Measurements from ENCODE around the gene DDIT4L.
"Not testable (repeated sequence)": the region's sequence is repeated elsewhere in the genome, so short reads cannot be mapped to it uniquely, and the experiment has no call there.

DDIT4L gene, protein sequence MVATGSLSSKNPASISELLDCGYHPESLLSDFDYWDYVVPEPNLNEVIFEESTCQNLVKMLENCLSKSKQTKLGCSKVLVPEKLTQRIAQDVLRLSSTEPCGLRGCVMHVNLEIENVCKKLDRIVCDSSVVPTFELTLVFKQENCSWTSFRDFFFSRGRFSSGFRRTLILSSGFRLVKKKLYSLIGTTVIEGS

DNA sequence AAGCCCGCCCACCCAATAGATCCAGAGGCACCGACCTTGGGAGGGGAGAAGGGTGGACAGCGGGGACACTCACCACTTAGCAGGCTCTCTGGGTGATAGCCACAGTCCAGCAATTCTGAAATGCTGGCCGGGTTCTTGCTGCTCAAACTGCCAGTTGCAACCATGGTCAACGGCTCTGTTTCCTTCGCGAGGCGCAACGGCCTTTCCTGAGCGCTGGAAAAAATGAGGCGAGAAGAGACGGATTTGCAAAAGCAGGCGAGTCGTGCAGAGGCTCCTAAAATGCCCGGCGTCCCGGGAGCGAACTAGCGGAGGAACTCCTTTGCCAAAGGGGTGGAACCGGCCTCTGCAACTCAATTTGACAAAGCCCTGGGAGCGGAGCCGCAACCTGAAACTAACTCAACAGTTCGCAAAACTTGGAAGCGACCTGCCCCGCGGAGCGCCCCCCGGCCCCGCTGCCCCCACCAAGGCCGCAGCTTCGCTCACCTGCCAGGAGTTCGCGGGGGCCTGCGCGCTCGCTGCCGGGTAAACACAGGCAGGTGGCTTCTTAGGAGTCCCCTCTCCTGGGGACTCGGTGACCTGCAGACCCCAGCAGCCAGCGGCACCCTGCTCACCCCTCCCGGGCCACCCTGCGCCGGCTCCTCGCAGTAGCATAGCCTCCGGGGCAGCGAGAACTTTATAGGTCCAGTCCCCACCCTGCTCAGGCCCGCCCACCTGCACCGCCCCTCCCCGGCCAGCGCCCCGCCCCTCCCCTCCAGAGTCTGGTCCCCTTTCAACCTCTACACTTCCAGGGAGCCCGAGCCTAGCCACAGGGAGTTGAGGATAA lies at the start of gene DDIT4L:
Gene DDIT4L (minus strand): TSS at position 649 of the 823 bp plus-strand sequence. CDS start 485 bp downstream, at position 164.
- no peak for DNase-seq

DNA sequence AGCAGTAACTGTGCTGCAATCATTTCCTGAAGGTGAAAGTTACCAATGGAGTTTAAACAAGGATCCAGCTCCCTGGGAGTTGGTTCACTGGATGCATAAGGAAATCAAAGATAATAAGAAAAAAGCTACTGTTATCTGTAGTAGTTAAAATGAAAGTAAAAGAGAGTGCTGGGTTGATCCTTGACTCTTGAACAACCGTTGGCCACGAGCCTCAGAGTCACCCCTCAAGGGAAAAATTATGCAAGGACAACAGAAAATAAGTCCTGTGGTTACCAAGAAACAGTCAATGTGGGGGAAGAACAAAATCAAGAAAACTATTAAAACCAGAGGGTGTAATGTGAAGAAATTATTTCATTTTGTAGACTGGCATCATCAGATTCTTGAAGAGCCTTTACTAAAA lies 49.7 kb upstream of the DDIT4L start:
- DNase-seq, result no peak

DNA sequence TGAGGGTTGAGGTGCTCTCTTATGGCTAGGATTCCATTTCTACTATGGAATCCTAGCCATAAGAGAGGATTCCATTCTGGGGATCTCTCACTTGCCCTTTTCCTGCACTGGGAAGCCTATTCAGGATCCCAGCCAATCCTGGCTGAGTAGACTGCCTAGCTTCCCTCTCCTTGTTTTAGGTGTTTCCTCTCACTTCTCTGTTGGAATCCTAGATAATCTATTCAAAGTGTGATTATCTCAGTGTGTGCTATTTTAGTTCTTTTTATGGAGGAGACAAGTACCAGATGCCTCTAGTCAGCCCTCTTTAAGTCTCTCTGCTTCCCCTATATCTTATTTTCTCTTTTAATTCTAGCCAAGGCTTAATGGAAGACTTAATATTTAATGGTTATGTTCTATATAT lies 34.5 kb upstream of the DDIT4L start:
- DNase-seq, result no peak

DNA sequence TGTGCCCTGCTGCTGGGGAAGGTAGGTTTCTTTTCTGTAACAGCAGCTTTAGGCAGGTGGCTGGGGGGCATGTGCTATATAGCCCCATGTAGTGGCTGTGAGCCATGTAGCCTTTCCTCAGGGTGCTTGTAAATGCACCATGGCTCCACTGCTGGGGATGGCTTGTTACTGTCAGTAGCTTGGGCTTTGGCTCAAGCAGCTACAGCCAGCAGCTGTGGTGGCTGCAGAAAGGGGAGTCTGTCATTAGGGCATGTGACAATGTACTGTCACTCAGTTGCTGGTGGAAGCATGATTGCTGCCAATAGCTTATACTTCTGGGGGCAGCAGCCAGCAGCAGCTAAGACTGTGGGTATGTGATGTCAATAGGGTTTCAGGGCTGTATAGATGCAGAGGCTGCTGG lies 33.9 kb upstream of the DDIT4L start:
- DNase-seq, result no peak

DNA sequence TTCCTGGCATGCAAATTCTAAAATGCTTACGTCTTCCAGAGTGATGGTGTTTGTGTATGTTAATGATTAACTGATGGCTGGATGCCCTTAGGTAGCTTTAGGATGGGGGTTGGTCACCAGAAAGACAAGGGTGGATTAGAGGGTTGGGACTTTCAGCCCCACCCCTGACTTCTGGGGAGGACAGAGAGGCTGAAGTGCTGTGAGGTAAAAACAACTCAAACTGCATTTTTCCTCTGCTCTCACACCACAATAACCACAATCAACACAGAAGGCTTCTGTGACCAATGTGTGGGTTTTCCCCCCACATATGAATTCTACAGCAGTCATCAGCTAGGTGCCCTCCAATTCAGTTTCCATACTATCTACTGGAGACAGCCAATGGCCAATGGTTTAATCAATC lies 18.7 kb upstream of the DDIT4L start:
- DNase-seq, result no peak

DNA sequence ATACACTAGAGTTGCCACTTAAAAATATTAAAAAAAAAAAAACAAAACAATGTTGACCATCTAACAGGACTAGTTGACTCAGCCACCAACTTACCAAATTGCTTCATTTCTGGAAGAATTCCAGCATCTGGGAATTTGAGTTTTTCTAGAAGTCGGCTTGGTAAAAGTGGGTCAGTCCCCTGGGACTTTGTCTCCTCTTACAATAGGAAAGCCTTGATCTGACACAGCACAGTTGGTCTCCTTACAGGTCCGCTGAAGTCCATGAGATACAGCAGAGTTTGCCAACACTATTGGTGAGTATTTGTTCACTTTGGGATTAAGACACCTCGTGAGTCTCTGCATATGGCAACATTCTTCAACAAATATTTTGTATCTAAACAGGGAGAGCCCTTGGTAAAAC lies 18.2 kb upstream of the DDIT4L start:
- DNase-seq, result no peak

DNA sequence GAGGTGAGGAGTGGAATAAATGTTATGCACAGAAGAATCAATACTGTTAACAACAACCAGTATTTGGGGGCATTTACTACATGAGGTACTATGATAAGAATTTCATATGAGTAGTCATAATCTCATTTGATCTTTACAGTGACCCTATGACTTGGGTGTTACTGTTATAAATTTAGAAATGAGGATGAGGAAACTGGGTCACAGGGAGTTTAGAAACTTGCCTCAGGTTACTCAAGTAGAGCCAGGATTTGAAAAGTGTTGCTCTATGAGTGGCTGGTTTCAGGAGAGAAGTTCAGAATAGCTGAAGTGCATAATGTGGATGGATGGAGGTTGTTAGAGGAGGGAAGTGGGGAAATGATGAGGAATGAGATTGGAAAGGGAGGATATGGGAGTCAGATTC lies 16.6 kb upstream of the DDIT4L start:
- DNase-seq, result no peak

DNA sequence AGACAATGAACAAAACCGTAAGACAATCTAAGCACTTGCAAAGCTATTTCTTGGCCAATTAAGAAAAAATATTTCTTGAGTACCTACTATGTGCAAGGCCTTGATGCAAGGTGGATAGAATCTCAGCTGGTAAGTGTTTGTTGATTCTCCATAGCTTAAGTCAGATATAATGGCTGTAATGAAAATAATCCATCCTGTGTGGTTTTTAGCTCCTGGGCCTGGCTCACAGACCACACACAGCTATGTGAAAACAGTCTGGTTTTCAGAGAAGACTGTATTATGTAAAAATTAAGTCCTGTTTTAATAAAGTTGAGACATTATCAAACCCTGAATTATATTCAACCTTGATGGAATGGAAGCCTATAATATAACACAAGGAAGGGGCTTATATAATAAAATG lies 7.8 kb upstream of the DDIT4L start:
- no peak for DNase-seq

DNA sequence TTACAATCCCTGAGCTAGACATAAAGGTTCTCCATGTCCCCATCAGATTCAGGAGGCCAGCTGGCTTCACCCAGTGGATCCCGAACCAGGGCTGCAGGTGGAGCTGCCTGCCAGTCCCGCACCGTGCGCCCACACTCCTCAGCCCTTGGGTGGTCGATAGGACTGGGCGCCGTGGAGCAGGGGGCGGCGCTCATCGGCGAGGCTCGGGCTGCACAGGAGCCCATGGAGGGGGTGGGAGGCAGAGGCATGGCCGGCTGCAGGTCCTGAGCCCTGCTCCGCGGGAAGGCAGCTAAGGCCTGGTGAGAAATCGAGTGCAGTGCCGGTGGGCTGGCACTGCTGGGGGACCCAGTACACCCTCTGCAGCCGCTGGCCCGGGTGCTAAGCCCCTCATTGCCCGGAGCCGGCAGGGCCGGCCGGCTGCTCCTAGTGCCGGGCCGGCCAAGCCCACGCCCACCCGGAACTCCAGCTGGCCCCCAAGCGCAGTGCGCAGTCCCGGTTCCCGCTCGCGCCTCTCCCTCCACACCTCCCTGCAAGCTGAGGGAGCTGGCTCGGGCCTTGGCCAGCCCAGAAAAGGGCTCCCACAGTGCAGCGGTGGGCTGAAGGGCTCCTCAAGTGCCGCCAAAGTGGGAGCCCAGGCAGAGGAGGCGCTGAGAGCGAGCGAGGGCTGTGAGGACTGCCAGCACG lies 6.3 kb upstream of the DDIT4L start:
- DNase-seq, result not testable (repeated sequence)

DNA sequence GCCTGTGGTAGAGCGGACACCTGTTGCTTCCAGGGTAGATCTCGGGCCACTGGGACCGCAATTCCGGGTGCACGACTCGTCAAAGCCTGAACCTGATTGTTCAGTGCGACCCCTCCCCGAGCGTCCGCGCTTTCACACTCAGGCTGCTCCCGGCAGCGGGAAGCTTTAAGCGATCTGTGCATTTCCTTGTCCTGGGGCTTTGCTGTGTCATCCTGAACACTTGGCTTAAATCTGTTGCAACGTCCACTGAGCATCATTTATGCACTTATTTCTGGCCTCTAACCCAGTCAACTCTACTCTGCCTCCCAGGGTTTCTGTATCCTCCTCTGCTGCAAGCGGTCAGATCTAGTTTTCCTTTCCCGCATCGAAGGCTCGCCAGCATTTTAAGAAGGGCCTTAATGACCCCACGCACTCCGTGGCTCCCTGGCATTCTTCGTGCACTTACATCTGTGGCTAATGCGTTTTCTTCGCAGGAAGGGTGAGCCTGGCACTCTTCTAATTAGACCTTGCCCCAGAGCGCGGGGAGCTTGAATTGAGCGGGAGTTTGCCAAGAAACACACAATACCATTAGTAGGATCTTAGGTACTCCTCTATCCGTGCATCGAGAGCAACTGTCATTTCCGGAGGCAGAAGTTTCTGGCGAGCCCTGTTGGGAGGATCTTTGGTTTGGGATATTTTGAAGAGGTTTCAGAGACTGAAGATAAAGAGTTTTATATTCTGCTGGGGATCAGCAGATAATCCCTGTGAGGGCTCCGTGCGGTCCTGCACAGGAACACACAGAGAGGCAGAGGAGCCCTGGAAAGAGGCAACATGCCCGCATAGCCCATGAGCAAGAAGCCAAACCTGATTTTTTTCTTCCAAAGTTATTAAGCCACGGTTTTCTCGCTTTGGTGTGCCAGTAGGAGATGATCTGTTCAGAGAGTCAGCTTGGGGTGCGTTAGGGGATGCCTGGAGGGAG lies 654 bp upstream of the DDIT4L start:
- no peak for DNase-seq

DNA sequence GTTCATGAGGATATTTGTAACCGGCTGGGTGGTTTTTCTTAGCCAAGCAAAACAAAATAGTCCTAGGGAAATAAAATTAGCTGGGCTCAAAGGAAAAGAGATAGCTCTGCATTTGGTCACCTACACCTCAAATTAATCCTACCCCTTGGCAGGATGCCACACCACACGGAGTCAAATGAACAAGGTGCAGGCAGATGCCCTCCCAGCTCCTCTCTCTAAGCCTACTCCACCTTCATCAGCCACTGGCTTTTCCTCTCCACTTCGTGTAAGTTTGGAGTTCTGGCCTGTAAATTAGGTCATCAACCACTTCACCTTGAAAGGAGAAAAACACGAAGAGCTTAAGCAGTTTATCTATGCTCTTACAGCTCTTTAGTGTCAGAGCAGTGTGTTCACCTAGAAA lies 1.4 kb downstream of the DDIT4L start:
- no peak for DNase-seq

DNA sequence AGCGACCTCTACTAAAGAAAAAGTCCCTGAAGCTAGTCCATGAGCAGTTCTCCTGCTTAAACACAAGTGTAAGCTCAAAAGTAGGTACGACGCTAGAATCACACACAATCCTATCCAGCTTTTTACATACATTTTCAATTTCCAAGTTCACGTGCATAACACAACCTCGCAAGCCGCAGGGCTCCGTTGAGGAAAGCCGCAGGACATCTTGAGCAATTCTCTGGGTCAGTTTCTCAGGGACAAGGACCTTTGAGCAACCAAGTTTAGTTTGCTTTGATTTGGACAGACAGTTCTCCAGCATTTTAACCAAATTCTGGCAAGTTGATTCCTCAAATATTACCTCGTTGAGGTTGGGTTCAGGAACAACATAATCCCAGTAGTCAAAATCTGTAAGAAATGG lies 2.5 kb downstream of the DDIT4L start:
- DNase-seq, result no peak

DNA sequence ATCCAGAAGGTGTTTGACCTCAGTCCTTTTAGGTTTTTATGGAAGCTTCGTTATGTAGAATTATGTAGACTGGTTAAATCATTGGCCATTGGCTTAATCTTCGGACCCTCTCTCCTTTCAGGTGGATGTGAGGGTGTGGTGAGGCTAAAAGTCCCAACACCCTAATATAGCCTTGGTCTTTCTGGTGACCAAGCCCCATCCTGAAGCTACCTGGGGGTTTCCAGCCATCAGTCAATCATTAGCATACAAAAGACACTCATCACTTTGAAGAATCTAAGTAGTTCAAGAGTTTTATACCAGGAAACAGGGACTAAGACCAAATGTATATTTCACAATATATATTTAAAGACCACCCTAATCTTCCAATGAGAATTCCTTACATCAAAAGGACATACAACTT lies 5.5 kb downstream of the DDIT4L start:
- DNase-seq, result no peak

DNA sequence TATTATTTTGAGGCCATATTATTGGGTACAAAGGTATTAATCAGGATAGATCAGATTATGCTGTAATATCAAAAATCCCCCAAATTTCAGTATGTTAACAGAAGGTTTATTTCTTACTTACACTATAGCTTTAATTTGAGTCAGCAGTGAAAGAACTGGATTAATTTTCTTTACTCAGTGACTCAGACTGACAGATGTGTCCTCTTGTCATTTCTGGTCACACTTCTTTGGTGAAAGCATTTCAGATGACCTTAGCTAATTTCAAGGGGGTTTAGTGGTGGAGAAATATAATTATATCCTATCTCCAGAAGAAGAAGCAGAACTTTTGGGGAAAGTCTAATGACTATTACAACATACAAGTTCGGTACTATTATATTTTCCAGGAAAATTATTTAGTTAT lies 12.4 kb downstream of the DDIT4L start:
- no peak for DNase-seq

DNA sequence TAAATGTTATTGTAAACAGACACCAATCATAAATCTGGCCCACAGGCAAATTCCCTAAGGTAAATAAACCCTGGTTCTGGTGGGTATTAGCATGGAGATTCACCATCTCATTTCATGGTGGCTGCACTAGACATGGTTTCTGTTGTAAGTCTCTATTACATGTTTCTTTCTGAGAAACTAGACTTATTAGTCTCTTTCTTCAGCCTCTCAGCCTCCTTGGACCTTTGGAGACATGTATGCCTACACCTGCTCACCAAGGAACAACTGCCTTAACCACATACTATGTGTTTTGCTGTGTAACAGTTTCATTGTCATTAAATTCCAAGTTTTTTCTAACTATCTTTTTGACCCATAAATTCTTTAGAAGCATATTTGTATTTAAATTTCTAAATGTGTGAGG lies 13.1 kb downstream of the DDIT4L start:
- no peak for DNase-seq

DNA sequence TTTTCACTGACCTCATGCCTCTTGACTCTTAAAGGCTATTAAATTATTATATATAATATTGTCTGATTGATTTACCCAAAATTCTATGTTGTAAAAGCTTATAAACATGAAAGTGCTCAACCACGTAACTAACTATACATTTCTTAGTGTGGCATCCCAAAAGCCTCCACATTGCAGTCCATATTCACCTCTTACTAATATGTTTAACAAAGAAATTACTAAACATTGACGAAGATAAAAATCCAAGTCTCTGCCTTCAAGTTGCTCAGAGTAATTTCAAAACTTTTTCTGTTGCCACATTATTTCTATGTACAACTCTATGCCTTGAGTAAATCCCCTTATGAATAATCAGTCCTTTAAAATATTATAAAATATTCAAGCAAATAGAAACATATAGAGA lies 14.4 kb downstream of the DDIT4L start:
- no peak for DNase-seq

DNA sequence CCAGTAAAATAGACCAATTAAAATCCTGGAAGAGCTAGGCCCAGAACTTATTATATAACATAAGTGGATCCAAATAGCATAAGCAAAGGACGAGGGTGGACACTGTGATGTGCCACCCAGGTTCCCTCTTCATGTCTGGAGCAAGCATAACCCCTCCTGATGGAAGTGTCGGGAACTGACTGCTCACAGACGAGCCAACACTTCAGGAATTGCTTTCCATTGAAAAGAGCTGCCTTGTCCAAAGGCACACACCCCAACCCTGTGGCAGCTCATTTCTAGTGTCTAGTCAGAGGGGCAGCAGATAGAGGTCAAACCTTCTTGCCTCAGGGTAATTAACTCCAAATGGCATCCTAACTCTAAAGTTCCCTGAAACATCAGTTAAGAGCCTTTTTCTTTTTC lies 15.3 kb downstream of the DDIT4L start:
- no peak for DNase-seq

DNA sequence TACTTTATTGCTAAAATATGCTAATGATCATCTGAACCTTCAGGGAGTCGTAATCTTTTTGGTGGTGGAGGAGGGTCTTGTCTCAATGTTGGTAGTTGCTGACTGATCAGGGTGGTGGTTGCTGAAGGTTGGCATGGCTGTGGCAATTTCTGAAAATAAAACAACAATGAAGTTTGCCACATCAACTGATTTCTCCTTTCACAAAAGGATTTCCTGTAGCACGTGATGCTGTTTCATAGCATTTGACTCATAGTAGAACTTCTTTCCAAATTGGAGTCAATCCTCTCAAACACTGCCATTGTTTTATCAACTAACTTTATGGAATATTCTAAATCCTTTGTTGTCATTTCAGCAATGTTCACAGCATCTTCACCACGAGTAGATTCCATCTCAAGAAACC lies 19.3 kb downstream of the DDIT4L start:
- no peak for DNase-seq

DNA sequence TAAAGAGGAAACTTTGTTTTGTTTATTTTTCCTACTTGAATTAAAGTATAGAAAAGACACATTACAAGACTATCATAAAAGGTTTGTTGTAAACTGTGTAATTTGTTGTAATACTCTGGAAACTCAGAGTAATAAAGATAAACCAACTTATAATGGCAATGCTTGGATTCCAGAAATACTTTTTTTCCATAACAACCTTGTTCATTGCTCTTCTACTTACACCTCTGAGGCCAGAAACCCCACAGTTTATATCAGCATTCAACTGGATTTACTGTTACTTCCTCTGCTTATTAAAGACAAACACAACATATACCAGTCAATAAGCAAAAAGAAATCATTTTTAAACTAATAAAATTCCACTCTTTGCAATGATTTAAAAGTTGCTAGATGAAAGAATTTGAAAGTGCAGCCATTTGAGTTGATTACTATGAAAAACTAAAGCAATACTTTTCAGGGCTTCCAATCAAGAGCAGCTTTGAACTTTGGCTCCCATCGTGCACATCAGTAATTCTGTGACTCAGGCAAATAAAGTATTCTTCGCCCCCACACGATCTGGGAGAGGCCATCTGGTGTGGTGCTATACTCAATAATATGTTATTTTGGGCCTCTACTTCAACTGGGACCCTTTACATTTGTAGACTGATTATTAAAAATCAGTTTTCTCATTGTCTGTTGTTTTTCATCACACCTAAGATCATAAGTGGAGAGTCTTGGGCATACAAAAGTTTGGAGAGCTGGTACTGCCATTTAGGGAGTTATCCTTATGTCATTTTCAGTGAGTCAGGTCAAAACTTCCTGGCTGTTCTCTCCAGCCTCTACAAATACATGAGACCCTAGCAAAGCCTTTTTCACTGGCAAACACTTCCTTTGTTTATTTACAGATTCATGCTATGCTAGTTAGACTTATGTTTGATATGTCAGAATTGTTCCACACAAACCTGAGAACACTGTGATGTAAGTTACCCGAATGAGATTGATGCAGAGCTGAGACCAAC lies 20.5 kb downstream of the DDIT4L start:
- no peak for DNase-seq

DNA sequence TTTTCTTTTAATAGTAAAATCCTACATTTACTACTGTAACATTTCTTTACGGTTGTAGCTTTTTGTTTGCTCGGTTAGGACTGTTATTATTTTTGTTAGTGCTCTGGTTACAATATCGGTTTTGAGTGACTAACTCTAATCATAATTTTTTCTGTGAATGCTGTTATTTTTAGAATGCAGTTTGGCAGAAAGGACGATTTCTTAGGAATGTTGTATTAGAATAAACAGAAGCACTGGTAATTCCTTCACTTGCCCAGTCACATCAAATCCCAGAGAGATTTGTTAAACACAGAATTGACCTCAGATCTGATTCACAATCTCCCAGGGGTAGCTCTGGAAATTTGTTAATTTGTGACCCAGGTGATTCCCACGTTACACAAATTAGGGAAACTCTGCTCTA lies 21.7 kb downstream of the DDIT4L start:
- DNase-seq, result no peak

DNA sequence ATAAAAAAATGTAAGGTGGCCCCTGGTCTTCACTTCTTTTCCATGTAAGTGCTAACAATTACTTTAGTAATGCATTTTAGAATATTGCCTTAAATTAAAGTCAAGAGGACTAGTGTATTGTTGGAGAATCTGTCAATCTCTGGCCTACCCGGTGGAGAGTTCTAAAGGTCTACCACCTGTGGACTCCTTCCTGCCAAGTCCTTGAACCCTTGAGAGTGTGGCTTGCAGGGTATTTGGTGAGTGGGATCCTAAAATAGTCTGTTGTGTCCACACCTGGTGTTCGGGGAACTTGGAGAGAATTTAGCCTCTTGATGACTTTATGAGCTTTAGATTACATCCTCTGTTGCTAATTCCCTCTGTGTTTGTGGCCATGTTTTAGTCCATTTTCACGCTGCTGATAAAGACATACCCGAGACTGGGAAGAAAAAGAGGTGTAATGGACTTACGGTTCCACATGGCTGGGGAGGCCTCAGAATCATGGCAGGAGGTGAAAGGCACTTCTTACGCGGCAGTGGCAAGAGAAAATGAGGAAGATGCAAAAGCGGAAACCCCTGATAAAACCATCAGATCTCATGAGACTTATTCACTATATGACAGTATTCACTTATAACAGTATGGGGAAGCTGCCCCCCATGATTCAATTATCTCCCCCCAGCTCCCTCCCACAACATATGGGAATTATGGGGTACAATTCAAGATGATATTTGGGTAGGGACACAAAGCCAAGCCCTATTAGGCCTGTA lies 23.8 kb downstream of the DDIT4L start:
- no peak for DNase-seq
